ENCODE data around the gene SLC2A14.
"Not testable (repeated sequence)": the region's sequence is repeated elsewhere in the genome, so short reads cannot be mapped to it uniquely, and the experiment has no call there.

The SLC2A14 gene

GRCh38 chr12:7864601-7865150, 8.0 kb downstream of the SLC2A14 start:
- no peak overlapping the region for H3K4me2 ChIP-seq (ENCODE audit: low read length)

GRCh38 chr12:7862814-7863348, 9.8 kb downstream of the SLC2A14 start:
- H3K4me2 ChIP-seq (ENCODE audit: low read length); H2AFZ ChIP-seq; H3K36me3 ChIP-seq (ENCODE audit: control insufficient read depth, insufficient read depth, low read length); H3K4me1 ChIP-seq; H3K9ac ChIP-seq; H3K9me3 ChIP-seq (ENCODE audit: control insufficient read depth, low read length); H3K27ac ChIP-seq; H3K4me3 ChIP-seq (ENCODE audit: low read depth, low read length); H3K79me2 ChIP-seq; H3K27me3 ChIP-seq (ENCODE audit: control insufficient read depth, insufficient read depth, low read length): not testable (repeated sequence)

More at GRCh38 chr12:7864601-7865150, 8.0 kb downstream of the SLC2A14 start:
- Histone ChIP-seq H2AFZ (no peak overlapping the region), H3K4me1 (no peaks in the 10 kb centered on the region), H3K9ac (no peak overlapping the region), H3K27ac (no peak overlapping the region), H3K79me2 (no peaks in the 10 kb centered on the region), H3K9me3 (ENCODE audit: control insufficient read depth, low read length) (no peaks in the 10 kb centered on the region), H3K36me3 (ENCODE audit: control insufficient read depth, insufficient read depth, low read length) (no peaks in the 10 kb centered on the region), H3K4me3 (ENCODE audit: low read depth, low read length) (no peak overlapping the region), H3K27me3 (ENCODE audit: control insufficient read depth, insufficient read depth, low read length) (no peaks in the 10 kb centered on the region)
- no peak for TF ChIP-seq CTCF (IDR thresholded peaks at IDR 0.05)

- not testable (repeated sequence) for H3K36me3 ChIP-seq (ENCODE audit: control insufficient read depth, insufficient read depth, low read length); H3K9ac ChIP-seq; H3K4me1 ChIP-seq; H3K27me3 ChIP-seq (ENCODE audit: control insufficient read depth, insufficient read depth, low read length); H3K4me3 ChIP-seq (ENCODE audit: low read depth, low read length); H3K4me2 ChIP-seq (ENCODE audit: low read length); H3K27ac ChIP-seq; H2AFZ ChIP-seq; H3K79me2 ChIP-seq; H3K9me3 ChIP-seq (ENCODE audit: control insufficient read depth, low read length)
Observed at GRCh38 chr12:7862301-7862700, 10.4 kb downstream of the SLC2A14 start.

GRCh38 chr12:7859552-7859951, 13.2 kb downstream of the SLC2A14 start:
- Histone ChIP-seq H2AFZ (no peak overlapping the region), H3K9ac (no peak overlapping the region), H3K36me3 (ENCODE audit: control insufficient read depth, insufficient read depth, low read length) (no peaks in the 10 kb centered on the region), H3K27ac (no peak overlapping the region), H3K27me3 (ENCODE audit: control insufficient read depth, insufficient read depth, low read length) (no peaks in the 10 kb centered on the region), H3K4me1 (no peaks in the 10 kb centered on the region), H3K9me3 (ENCODE audit: control insufficient read depth, low read length) (no peaks in the 10 kb centered on the region), H3K79me2 (no peaks in the 10 kb centered on the region), H3K4me2 (ENCODE audit: low read length) (no peak overlapping the region), H3K4me3 (ENCODE audit: low read depth, low read length) (no peak overlapping the region)
- no peak for TF ChIP-seq CTCF (IDR thresholded peaks at IDR 0.05)

- Histone ChIP-seq H3K79me2 (no peaks in the 10 kb centered on the region), H3K4me1 (no peaks in the 10 kb centered on the region), H3K9me3 (ENCODE audit: control insufficient read depth, low read length) (no peaks in the 10 kb centered on the region), H3K27me3 (ENCODE audit: control insufficient read depth, insufficient read depth, low read length) (no peaks in the 10 kb centered on the region), H2AFZ (no peak overlapping the region), H3K4me2 (ENCODE audit: low read length) (no peak overlapping the region), H3K9ac (no peak overlapping the region), H3K4me3 (ENCODE audit: low read depth, low read length) (no peak overlapping the region), H3K27ac (no peak overlapping the region), H3K36me3 (ENCODE audit: control insufficient read depth, insufficient read depth, low read length) (no peaks in the 10 kb centered on the region)
- no peak for TF ChIP-seq CTCF (IDR thresholded peaks at IDR 0.05)
Observed at GRCh38 chr12:7857971-7858370, 14.7 kb downstream of the SLC2A14 start.

- Histone ChIP-seq H3K27ac (no peak overlapping the region), H3K9me3 (ENCODE audit: control insufficient read depth, low read length) (no peaks in the 10 kb centered on the region), H2AFZ (no peak overlapping the region), H3K9ac (no peak overlapping the region), H3K79me2 (no peaks in the 10 kb centered on the region), H3K4me2 (ENCODE audit: low read length) (no peak overlapping the region), H3K36me3 (ENCODE audit: control insufficient read depth, insufficient read depth, low read length) (no peaks in the 10 kb centered on the region), H3K27me3 (ENCODE audit: control insufficient read depth, insufficient read depth, low read length) (no peaks in the 10 kb centered on the region), H3K4me3 (ENCODE audit: low read depth, low read length) (no peak overlapping the region), H3K4me1 (no peaks in the 10 kb centered on the region)
- TF ChIP-seq CTCF (IDR thresholded peaks at IDR 0.05): no peak
Observed at GRCh38 chr12:7856516-7856915, 16.2 kb downstream of the SLC2A14 start.

Data from parathyroid adenoma (tissue), 2 donors.